WTC11 (cell line): ENCODE data around the gene MYORG.

ENCODE experiments used
- E2F1 ChIP-seq: sonication (generic); formaldehyde crosslinking; IDR thresholded peaks from 2 replicates; pipeline ENCODE4 v1.8.0; 2022; ENCODE audit warnings: mild to moderate bottlenecking, missing genetic modification reagents
- FOXJ3 ChIP-seq: sonication (generic); formaldehyde crosslinking; IDR thresholded peaks from 2 replicates; pipeline ENCODE4 v1.9.0; 2021; ENCODE audit warnings: missing genetic modification reagents, mild to moderate bottlenecking, borderline replicate concordance
- JUN ChIP-seq: sonication (generic); formaldehyde crosslinking; IDR thresholded peaks from 2 replicates; pipeline ENCODE4 v1.8.0; 2023; ENCODE audit warnings: mild to moderate bottlenecking, missing genetic modification reagents
- NFYB ChIP-seq: sonication (generic); formaldehyde crosslinking; conservative IDR thresholded peaks from 2 replicates; pipeline ENCODE4 v1.8.0; 2022; ENCODE audit warnings: low read depth, missing genetic modification reagents
- SP1 ChIP-seq: sonication (generic); formaldehyde crosslinking; conservative IDR thresholded peaks from 2 replicates; pipeline ENCODE4 v1.8.1; 2022; ENCODE audit warnings: missing genetic modification reagents
- ZNF532 ChIP-seq: fragments of 250-450 bp; sonication (Bioruptor Pico); IDR thresholded peaks from 2 replicates; pipeline ENCODE4 v1.9.0; 2021; ENCODE audit warnings: mild to moderate bottlenecking, borderline replicate concordance
- TF ChIP-seq, protein P1 (sequence below): fragments of 200-600 bp; IDR thresholded peaks from 2 replicates; pipeline ENCODE4 v1.8.0; 2022; ENCODE audit warnings: antibody characterized with exemption
- TF ChIP-seq, protein P2 (sequence below): sonication (generic); formaldehyde crosslinking; IDR thresholded peaks from 2 replicates; pipeline ENCODE4 v1.8.0; 2022; ENCODE audit warnings: mild to moderate bottlenecking, missing genetic modification reagents

GRCh38 chr9:34403554-34404380, 27.1 kb upstream of the MYORG start:
- TF ChIP-seq, protein P1, sequence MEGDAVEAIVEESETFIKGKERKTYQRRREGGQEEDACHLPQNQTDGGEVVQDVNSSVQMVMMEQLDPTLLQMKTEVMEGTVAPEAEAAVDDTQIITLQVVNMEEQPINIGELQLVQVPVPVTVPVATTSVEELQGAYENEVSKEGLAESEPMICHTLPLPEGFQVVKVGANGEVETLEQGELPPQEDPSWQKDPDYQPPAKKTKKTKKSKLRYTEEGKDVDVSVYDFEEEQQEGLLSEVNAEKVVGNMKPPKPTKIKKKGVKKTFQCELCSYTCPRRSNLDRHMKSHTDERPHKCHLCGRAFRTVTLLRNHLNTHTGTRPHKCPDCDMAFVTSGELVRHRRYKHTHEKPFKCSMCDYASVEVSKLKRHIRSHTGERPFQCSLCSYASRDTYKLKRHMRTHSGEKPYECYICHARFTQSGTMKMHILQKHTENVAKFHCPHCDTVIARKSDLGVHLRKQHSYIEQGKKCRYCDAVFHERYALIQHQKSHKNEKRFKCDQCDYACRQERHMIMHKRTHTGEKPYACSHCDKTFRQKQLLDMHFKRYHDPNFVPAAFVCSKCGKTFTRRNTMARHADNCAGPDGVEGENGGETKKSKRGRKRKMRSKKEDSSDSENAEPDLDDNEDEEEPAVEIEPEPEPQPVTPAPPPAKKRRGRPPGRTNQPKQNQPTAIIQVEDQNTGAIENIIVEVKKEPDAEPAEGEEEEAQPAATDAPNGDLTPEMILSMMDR: peak; percentile 98
- no peak for TF ChIP-seq NFYB (CRISPR knock-in tag)
- TF ChIP-seq, protein P2, sequence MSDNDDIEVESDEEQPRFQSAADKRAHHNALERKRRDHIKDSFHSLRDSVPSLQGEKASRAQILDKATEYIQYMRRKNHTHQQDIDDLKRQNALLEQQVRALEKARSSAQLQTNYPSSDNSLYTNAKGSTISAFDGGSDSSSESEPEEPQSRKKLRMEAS (CRISPR knock-in tag): no peak
- no peak for TF ChIP-seq SP1 (CRISPR knock-in tag)
- TF ChIP-seq E2F1 (CRISPR knock-in tag): no peak
- TF ChIP-seq FOXJ3 (CRISPR knock-in tag): no peak
- TF ChIP-seq ZNF532 (CRISPR knock-in tag): no peak
- TF ChIP-seq JUN: no peak
